Endodermal cell (in vitro differentiated cells): ENCODE measurements around the gene GGNBP2. TPM values are rescaled to one million over a fixed set of nuclear protein-coding genes. Genes with fewer than 3 reads are reported as not detected.

Source experiments
- DNase-seq: peaks from one replicate; pipeline ENCODE4 v3.0.0-alpha.2; 2017
- H3K27ac ChIP-seq: 2 replicates; pipeline ENCODE4 v1.5.1; 2013; ENCODE audit warnings: mild to moderate bottlenecking, low read depth, low read length, moderate library complexity
- H3K27me3 ChIP-seq: 2 replicates; pipeline ENCODE4 v1.6.1; 2013; ENCODE audit warnings: mild to moderate bottlenecking, low read length, moderate library complexity; ENCODE audit not compliant: insufficient read depth, control insufficient read depth, poor library complexity, severe bottlenecking
- H3K36me3 ChIP-seq: 2 replicates; pipeline ENCODE4 v1.7.0; 2013; ENCODE audit warnings: mild to moderate bottlenecking, low read length, moderate library complexity; ENCODE audit not compliant: control insufficient read depth, insufficient read depth
- H3K4me1 ChIP-seq: one replicate; pipeline ENCODE4 v1.7.0; 2013; ENCODE audit warnings: low read length; ENCODE audit not compliant: control insufficient read depth, insufficient read depth
- H3K4me3 ChIP-seq: 2 replicates; pipeline ENCODE4 v1.5.1; 2013; ENCODE audit warnings: mild to moderate bottlenecking, low read length, moderate library complexity
- H3K9ac ChIP-seq: 2 replicates; pipeline ENCODE4 v1.6.1; 2013; ENCODE audit warnings: mild to moderate bottlenecking, low read length, moderate library complexity; ENCODE audit not compliant: poor library complexity, severe bottlenecking; ENCODE audit errors: extremely low read depth
- H3K9me3 ChIP-seq: 2 replicates; pipeline ENCODE4 v1.6.1; 2013; ENCODE audit warnings: mild to moderate bottlenecking, low read length, moderate library complexity; ENCODE audit not compliant: control insufficient read depth
- H3K27ac Mint-ChIP-seq: 2 replicates; pipeline ENCODE4 v1.8.0; 2020; ENCODE audit warnings: mixed read lengths
- H3K27me3 Mint-ChIP-seq: 2 replicates; pipeline ENCODE4 v1.8.0; 2021; ENCODE audit warnings: mild to moderate bottlenecking, mixed read lengths; ENCODE audit not compliant: insufficient read depth
- H3K36me3 Mint-ChIP-seq: 2 replicates; pipeline ENCODE4 v1.8.0; 2020; ENCODE audit warnings: low read depth, mixed read lengths
- H3K4me1 Mint-ChIP-seq: 2 replicates; pipeline ENCODE4 v1.8.0; 2020; ENCODE audit warnings: mixed read lengths
- H3K4me3 Mint-ChIP-seq: 2 replicates; pipeline ENCODE4 v1.8.0; 2020; ENCODE audit warnings: mild to moderate bottlenecking, moderate library complexity, mixed read lengths
- H3K9me3 Mint-ChIP-seq: 2 replicates; pipeline ENCODE4 v1.8.0; 2020; ENCODE audit warnings: mild to moderate bottlenecking, mixed read lengths
- WGBS, 2 experiments: methylation state at CpG; one replicate each; pipeline versions ENCODE4 v1.1.5 to v1.1.7; 2013; ENCODE audit warnings: missing lambda C conversion rate in 2 of 2, mixed read lengths in 1 of 2; ENCODE audit not compliant: insufficient coverage in 1 of 2, insufficient read length in 1 of 2; 5-methylcytosine and 5-hydroxymethylcytosine counted together
- total RNA-seq, 2 donors: library from RNA; stranded (reverse); fragmentation: NEBNext Ultra II Directional in 1 of 2; extraction: Animal tissue kit (Norgen Biotek cat#: 25700) in 1 of 2; gene quantifications; 2 replicates in 1 of 2; 3 replicates in 1 of 2; pipeline ENCODE4 v1.2.1, GENCODE V29; 2021
- TF ChIP-seq, protein P1 (sequence below): fragments of 200-600 bp; sonication (generic); conservative IDR thresholded peaks from 2 replicates; pipeline ENCODE4 v1.5.0; 2021; ENCODE audit warnings: antibody characterized with exemption, mild to moderate bottlenecking

The GGNBP2 gene
- total RNA-seq, 2 donors from 2014 or later, result 56.8 to 61.6 TPM

DNA sequence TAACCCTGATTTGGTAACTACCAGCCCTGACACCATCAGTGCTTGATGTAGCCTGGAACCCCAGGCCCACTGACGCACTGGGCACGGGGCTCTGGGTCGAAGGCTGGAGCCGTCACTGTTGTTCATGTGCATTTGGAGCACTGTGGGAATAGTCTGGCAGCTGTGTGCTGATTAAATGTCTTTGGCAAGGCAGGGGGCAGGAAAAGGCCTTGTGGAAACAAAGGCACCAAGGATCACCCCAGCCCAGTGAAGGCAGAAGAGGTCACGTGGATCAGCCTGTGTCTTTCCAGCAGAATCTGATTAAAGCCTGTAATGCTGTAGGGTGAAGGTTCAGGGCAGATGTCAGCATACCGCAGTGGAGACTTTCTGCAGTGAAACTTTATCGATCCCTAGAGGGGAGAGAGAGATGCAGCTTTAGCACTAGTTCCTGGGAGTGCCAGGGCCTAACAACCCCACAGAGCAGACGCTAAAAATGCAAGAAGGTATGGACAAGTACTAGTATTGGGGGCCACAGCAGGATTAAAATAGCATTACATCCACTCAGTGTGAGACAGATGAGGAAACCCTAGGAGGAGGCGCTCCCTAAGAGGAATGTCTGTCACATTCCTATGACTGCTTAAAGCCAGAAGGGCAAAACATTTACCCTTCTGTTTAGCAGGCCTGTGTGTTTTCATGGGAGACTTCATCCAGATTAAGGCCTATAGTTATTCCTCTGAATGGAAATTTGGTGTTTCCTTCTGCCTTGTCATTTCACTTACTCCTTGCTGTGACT, 48.5 kb upstream of the GGNBP2 start:
- Mint-ChIP-seq H3K4me1 (peaks cover 36% of the 10 kb centered on the region), H3K27ac (peak overlapping the region; percentile 95), H3K4me3 (no peak overlapping the region), H3K9me3 (no peaks in the 10 kb centered on the region), H3K27me3 (no peaks in the 10 kb centered on the region), H3K36me3 (peaks cover 68% of the 10 kb centered on the region)
- Histone ChIP-seq H3K36me3 (peaks cover 94% of the 10 kb centered on the region), H3K27ac (peak overlapping the region; percentile 76), H3K27me3 (no peaks in the 10 kb centered on the region), H3K9ac (peak overlapping the region; percentile 52), H3K4me3 (no peak overlapping the region), H3K4me1 (peaks cover 20% of the 10 kb centered on the region), H3K9me3 (no peaks in the 10 kb centered on the region)
- peak; percentile 79 for DNase-seq
- 63 to 86% methylated on average over 5 to 9 of the region's 9 CpGs for WGBS, 2 experiments
- TF ChIP-seq, protein P1, sequence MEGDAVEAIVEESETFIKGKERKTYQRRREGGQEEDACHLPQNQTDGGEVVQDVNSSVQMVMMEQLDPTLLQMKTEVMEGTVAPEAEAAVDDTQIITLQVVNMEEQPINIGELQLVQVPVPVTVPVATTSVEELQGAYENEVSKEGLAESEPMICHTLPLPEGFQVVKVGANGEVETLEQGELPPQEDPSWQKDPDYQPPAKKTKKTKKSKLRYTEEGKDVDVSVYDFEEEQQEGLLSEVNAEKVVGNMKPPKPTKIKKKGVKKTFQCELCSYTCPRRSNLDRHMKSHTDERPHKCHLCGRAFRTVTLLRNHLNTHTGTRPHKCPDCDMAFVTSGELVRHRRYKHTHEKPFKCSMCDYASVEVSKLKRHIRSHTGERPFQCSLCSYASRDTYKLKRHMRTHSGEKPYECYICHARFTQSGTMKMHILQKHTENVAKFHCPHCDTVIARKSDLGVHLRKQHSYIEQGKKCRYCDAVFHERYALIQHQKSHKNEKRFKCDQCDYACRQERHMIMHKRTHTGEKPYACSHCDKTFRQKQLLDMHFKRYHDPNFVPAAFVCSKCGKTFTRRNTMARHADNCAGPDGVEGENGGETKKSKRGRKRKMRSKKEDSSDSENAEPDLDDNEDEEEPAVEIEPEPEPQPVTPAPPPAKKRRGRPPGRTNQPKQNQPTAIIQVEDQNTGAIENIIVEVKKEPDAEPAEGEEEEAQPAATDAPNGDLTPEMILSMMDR, result no peak

DNA sequence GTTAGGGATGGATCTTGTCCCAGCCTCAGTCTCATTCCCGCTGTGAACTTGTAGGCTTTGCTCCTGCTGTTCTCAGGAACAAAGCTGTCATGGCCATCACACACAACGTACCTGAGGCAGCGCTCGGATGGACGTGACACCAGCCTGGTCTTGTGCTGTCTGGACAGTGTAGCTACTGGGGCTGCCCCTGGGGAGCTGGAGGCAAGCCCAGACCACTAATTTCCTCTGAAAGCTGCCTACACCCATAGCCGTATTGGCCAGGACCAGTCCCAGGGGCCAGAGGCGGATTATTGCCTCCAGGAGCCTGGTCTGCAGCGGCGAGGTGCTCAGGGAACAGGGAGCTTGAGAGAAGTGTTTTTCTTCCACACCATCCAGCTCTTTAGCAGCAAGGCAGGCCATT, 46.6 kb upstream of the GGNBP2 start:
- 89 to 96% methylated on average over 7 to 9 of the region's 9 CpGs for WGBS, 2 experiments
- Mint-ChIP-seq H3K27ac (no peak overlapping the region), H3K9me3 (no peaks in the 10 kb centered on the region), H3K4me3 (no peak overlapping the region), H3K27me3 (no peaks in the 10 kb centered on the region), H3K4me1 (peaks cover 29% of the 10 kb centered on the region), H3K36me3 (peaks cover 62% of the 10 kb centered on the region)
- H3K27ac ChIP-seq, result no peak overlapping the region
- peak; percentile 42 for DNase-seq
- no peaks in the 10 kb centered on the region for H3K9me3 ChIP-seq
- H3K4me3 ChIP-seq, result no peak overlapping the region
- TF ChIP-seq, protein P1, result no peak
- no peaks in the 10 kb centered on the region for H3K27me3 ChIP-seq
- H3K36me3 ChIP-seq, result peaks cover 90% of the 10 kb centered on the region
- H3K4me1 ChIP-seq, result peaks cover 26% of the 10 kb centered on the region
- H3K9ac ChIP-seq, result no peak overlapping the region

DNA sequence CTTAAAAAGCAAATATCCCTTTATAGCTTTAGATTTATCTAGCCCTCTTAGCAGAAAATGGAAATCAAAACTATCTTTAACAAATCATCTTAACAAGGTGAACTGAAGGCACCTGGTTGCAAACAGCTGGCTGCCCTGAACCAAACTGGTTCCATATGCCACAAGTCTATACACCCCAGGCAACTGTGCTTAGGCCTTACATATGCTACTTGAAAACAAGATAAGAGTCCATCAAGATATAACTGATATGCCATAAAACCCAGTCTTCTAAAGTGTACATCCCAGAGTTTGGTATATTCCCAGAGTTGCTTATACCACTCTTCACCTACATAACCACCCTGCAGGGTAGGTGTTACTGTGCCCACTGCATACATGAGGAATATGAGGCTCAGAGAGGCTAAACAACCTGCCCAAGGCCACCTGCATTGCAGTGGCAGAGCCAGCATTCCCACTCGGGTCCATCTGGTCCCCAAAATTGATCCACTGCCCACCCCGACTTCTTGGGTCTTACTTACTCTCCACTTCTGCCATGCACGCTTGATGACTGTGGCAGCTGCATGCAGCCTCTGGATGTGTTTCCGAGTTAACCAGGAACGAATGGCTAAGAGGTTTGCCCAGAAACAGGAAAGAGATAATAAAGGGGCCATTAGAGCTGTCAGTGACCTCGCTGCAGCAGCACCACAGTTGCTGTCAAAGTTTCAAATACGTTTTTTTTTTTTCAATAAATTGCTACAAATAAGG, 46.0 kb upstream of the GGNBP2 start:
- H3K27ac Mint-ChIP-seq, result no peak overlapping the region
- H3K4me1 Mint-ChIP-seq, result peaks cover 28% of the 10 kb centered on the region
- H3K9me3 Mint-ChIP-seq, result no peaks in the 10 kb centered on the region
- Histone ChIP-seq H3K27me3 (no peaks in the 10 kb centered on the region), H3K4me1 (peaks cover 26% of the 10 kb centered on the region), H3K9ac (no peak overlapping the region), H3K4me3 (no peak overlapping the region), H3K9me3 (no peaks in the 10 kb centered on the region), H3K36me3 (peaks cover 90% of the 10 kb centered on the region), H3K27ac (no peak overlapping the region)
- no peak overlapping the region for H3K4me3 Mint-ChIP-seq
- peaks cover 66% of the 10 kb centered on the region for H3K36me3 Mint-ChIP-seq
- TF ChIP-seq, protein P1, result no peak
- no peaks in the 10 kb centered on the region for H3K27me3 Mint-ChIP-seq
- WGBS, 2 experiments, result 92% methylated on average over 7 of the region's 7 CpGs
- peak; percentile 41 for DNase-seq
